NCI-H1417 (cell line): ENCODE measurements around the gene SPOP.

ENCODE experiments used
- DNase-seq, 3 experiments: peaks; one replicate each; lab custom pipeline; 2025; lab: John Stamatoyannopoulos, UW

The SPOP gene

GRCh38 chr17:49583889-49584288 is 94.0 kb downstream of the SPOP start:
- DNase-seq, result no peak

- DNase-seq, result no peak
Observed at GRCh38 chr17:49583226-49583625, 94.7 kb downstream of the SPOP start.

- no peak for DNase-seq
Observed at GRCh38 chr17:49582789-49583188, 95.1 kb downstream of the SPOP start.

GRCh38 chr17:49582055-49582722 is 95.7 kb downstream of the SPOP start:
- no peak for DNase-seq

- DNase-seq, result no peak
Observed at GRCh38 chr17:49581648-49581998, 96.3 kb downstream of the SPOP start.

GRCh38 chr17:49580981-49581647 is 96.8 kb downstream of the SPOP start:
- no peak for DNase-seq

- DNase-seq, result no peak
Observed at GRCh38 chr17:49580055-49580721, 97.7 kb downstream of the SPOP start.

- no peak for DNase-seq
Observed at GRCh38 chr17:49579522-49579921, 98.4 kb downstream of the SPOP start.

- no peak for DNase-seq
Observed at GRCh38 chr17:49578952-49579500, 98.9 kb downstream of the SPOP start.

GRCh38 chr17:49578414-49578813 is 99.5 kb downstream of the SPOP start:
- no peak for DNase-seq

GRCh38 chr17:49577963-49578362 is 99.9 kb downstream of the SPOP start:
- no peak for DNase-seq

- no peak for DNase-seq
Observed at GRCh38 chr17:49577650-49577934, 100.3 kb downstream of the SPOP start.

GRCh38 chr17:49576917-49577649 is 100.8 kb downstream of the SPOP start:
- peak in 1 of 3 experiments; percentile 10 for DNase-seq

GRCh38 chr17:49576088-49576916 is 101.6 kb downstream of the SPOP start:
- DNase-seq, result peak; percentile 5 to 84 (median 82)

GRCh38 chr17:49575679-49576087 is 102.2 kb downstream of the SPOP start, which contains the start of gene NXPH3:
NXPH3 (plus strand) TSS chr17:49575871; CDS start chr17:49576220, 349 bp downstream.
- peak; percentile 10 to 72 (median 72) for DNase-seq

- no peak for DNase-seq
Observed at GRCh38 chr17:49574945-49575678, 102.8 kb downstream of the SPOP start.

- no peak for DNase-seq
Observed at GRCh38 chr17:49574323-49574781, 103.5 kb downstream of the SPOP start.

- DNase-seq, result no peak
Observed at GRCh38 chr17:49573510-49574322, 104.2 kb downstream of the SPOP start.

GRCh38 chr17:49572806-49573420 is 105.0 kb downstream of the SPOP start:
- no peak for DNase-seq
